ENCODE results near the gene DEFB132. TPM values are rescaled to one million over a fixed set of nuclear protein-coding genes. Genes with fewer than 3 reads are reported as not detected.

Gene DEFB132
- total and polyA plus RNA-seq, 2 of the 13 experiments (the other 11 are each of a cell fraction or from before 2014, with no cell fraction given), result not detected

DNA sequence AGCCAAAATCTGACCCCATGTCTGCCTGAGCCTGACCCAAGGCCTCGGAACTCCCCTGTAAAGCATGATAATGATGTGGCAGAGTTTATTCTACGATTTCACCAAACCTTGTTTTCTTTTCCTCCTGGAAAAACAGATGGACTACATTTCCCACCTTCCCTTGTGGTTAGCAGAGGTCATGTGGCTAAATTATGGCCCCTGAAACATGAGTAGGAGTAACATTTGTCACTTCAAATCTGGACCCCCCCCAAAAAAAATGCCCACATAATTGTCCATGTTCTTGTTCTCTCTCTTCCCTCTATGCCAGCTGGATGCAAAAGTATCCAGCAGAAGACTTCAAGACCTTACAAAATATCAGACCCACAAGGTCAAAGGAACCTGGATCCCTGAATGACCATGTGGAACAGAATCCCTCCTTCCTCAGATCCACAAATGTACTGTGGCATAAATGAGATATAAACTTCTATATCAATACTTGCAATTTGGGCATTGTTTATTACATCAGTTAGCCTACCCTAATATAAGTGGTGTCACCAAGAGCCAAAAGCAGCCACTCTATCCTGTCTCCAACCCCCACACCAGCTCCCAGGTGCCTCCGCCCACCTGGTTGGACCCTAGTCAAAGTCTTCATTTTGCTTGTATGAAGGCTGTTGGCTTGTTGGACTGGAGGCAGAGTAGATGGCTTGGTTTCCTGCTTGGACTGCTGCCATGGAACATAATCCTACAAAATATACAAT, 31.6 kb downstream of the DEFB132 start (continued):
- TF ChIP-seq, protein P1, sequence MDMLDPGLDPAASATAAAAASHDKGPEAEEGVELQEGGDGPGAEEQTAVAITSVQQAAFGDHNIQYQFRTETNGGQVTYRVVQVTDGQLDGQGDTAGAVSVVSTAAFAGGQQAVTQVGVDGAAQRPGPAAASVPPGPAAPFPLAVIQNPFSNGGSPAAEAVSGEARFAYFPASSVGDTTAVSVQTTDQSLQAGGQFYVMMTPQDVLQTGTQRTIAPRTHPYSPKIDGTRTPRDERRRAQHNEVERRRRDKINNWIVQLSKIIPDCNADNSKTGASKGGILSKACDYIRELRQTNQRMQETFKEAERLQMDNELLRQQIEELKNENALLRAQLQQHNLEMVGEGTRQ (IDR thresholded peaks at IDR 0.05; ENCODE audit: low read depth, low read length), result no peak
- TF ChIP-seq, protein P1 (CRISPR knock-in tag; IDR thresholded peaks at IDR 0.05; ENCODE audit: borderline replicate concordance), result peak; percentile 53; the same call in 1 of the 2 replicates
- no peak for TF ChIP-seq ZNF703 (CRISPR knock-in tag; IDR thresholded peaks at IDR 0.05; ENCODE audit: borderline replicate concordance)
- TF ChIP-seq DBP (CRISPR knock-in tag; IDR thresholded peaks at IDR 0.05; ENCODE audit: not compliant biosample characterization), result no peak

GRCh38 chr20:289693-290083, 32.2 kb downstream of the DEFB132 start:
- Histone ChIP-seq H3K4me1 (ENCODE audit: insufficient read depth, low read length) (peaks cover 27% of the 10 kb centered on the region), H4K20me1 (ENCODE audit: insufficient read depth, low read length) (no peaks in the 10 kb centered on the region), H3K9me3 (ENCODE audit: low read length) (no peaks in the 10 kb centered on the region), H3K79me2 (ENCODE audit: insufficient read depth, low read length) (peaks cover 10% of the 10 kb centered on the region), H2AFZ (ENCODE audit: low read length) (peak overlapping the region; percentile 97), H3K4me2 (ENCODE audit: low read depth, low read length) (peak overlapping the region; percentile 98), H3K27me3 (ENCODE audit: control insufficient read depth in 1 of 2, insufficient read depth in 2 of 2, low read length in 2 of 2) (peaks cover 2 to 23% of the 10 kb centered on the region in 2 experiments; a peak in 4 of 5 replicates), H3K36me3 (replicated peaks in 1 of 2; ENCODE audit: control insufficient read depth in 1 of 2, insufficient read depth in 2 of 2, low read length in 2 of 2) (no peaks in the 10 kb centered on the region), H3K4me3 (replicated peaks in 1 of 3; ENCODE audit: insufficient read depth in 1 of 3, low read depth in 2 of 3, low read length in 3 of 3) (peak overlapping the region; percentile 63 to 85 (median 83)), H3K9ac (ENCODE audit: insufficient read depth, low read depth, low read length) (peak overlapping the region; percentile 89), H3K27ac (ENCODE audit: extremely low read length, insufficient read depth, low read length) (peak overlapping the region; percentile 70)
- DNase-seq (ENCODE audit: low spot score), result no peak
- TSS peak; percentile 68 for BruUV-seq (replicated peaks)
- no peak for FAIRE-seq
- intact Hi-C loops (cut with micrococcal nuclease; ENCODE audit: unreplicated experiment), result no loop called here
- WGBS (ENCODE audit: low lambda C conversion rate), result 64% methylated on average over 2 of the region's 2 CpGs
- ChIA-PET POLR2A (no interaction called here), CTCF (ENCODE audit: low intra/inter-chr PET ratio, low total read pairs) (no interaction called here)
- in situ Hi-C loops (cut with HindIII; ENCODE audit: extremely low pct_ligation_motif_present, low pct_unique_long_range_greater_than_20kb), result no loop called here
- ATAC-seq, result no peak
- no peak for TF ChIP-seq ZNF782 (CRISPR knock-in tag; IDR thresholded peaks at IDR 0.05; ENCODE audit: borderline replicate concordance)
- 0 out of 2 replicates have a peak, but pooled peaks have one; percentile 73 for TF ChIP-seq ZNF235 (CRISPR knock-in tag; IDR thresholded peaks at IDR 0.05; ENCODE audit: borderline replicate concordance)
- TF ChIP-seq ZNF337 (CRISPR knock-in tag; IDR thresholded peaks at IDR 0.05; ENCODE audit: borderline replicate concordance, low read depth), result no peak
- TF ChIP-seq FOXC1 (CRISPR knock-in tag; IDR thresholded peaks at IDR 0.05; ENCODE audit: borderline replicate concordance), result 0 out of 2 replicates have a peak, but pooled peaks have one; percentile 12
- TF ChIP-seq, protein P2, sequence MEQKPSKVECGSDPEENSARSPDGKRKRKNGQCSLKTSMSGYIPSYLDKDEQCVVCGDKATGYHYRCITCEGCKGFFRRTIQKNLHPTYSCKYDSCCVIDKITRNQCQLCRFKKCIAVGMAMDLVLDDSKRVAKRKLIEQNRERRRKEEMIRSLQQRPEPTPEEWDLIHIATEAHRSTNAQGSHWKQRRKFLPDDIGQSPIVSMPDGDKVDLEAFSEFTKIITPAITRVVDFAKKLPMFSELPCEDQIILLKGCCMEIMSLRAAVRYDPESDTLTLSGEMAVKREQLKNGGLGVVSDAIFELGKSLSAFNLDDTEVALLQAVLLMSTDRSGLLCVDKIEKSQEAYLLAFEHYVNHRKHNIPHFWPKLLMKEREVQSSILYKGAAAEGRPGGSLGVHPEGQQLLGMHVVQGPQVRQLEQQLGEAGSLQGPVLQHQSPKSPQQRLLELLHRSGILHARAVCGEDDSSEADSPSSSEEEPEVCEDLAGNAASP (CRISPR knock-in tag; IDR thresholded peaks at IDR 0.05; ENCODE audit: borderline replicate concordance), result no peak
- peak; percentile 23; the same call in 1 of the 2 replicates for TF ChIP-seq ZMYM3 (CRISPR knock-in tag; IDR thresholded peaks at IDR 0.05)
- no peak for TF ChIP-seq ZNF740 (CRISPR knock-in tag; IDR thresholded peaks at IDR 0.05)
- TF ChIP-seq ZNF124 (CRISPR knock-in tag; IDR thresholded peaks at IDR 0.05), result no peak
- TF ChIP-seq ZBTB37 (CRISPR knock-in tag; IDR thresholded peaks at IDR 0.05), result peak; percentile 2; the same call in 1 of the 2 replicates
- no peak for TF ChIP-seq AGO2 (optimal IDR thresholded peaks at IDR 0.05; ENCODE audit: low read depth, low read length)
- TF ChIP-seq FOXO1 (CRISPR knock-in tag; IDR thresholded peaks at IDR 0.05), result no peak
- TF ChIP-seq ZBTB7B (CRISPR knock-in tag; IDR thresholded peaks at IDR 0.05), result 0 out of 2 replicates have a peak, but pooled peaks have one; percentile 40

All from HepG2 (cell line).